ENCODE data around the gene GTF2A1. TPM values are rescaled to one million over a fixed set of nuclear protein-coding genes. Genes with fewer than 3 reads are reported as not detected.

GTF2A1 gene

DNA sequence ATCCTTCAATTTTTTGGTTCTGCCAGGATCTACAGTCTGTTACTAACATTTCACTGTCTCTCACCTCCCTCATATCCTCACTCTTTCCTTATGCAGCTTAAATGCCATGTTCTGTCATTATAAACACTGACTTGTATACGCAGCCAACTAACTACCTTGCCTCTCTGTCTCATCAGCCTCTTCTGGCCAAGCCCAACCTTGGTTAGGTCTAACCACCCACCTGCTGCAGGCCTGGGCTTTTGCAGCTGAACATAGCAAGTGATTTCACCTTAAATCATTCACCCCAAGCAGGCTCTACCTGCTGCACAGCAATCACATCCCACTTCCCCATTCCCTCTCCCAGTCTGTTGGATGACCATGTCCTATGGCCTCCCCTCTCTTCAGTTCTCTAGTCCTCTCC, 91.5 kb downstream of the GTF2A1 start:
- Histone ChIP-seq H2AFZ (ENCODE audit: low read length) (no peak overlapping the region), H3K23ac (ENCODE audit: low read depth, low read length, poor library complexity) (no peak overlapping the region), H3K27ac (replicated peaks; ENCODE audit: low read length) (no peak overlapping the region), H3K4me1 (ENCODE audit: control insufficient read depth in 2 of 2, insufficient read depth in 1 of 2, low read depth in 1 of 2, low read length in 2 of 2) (no peaks in the 10 kb centered on the region), H3K9me3 (replicated peaks in 1 of 2; ENCODE audit: control insufficient read depth in 2 of 2, insufficient read depth in 1 of 2, low read depth in 1 of 2, low read length in 2 of 2) (peaks cover 0 to 3% of the 10 kb centered on the region in 2 donors), H4K91ac (ENCODE audit: low read depth, low read length, poor library complexity) (no peak overlapping the region), H3K79me1 (ENCODE audit: low read depth, low read length) (no peaks in the 10 kb centered on the region), H4K8ac (ENCODE audit: low read depth, low read length) (no peak overlapping the region), H2AK5ac (ENCODE audit: low read depth, low read length) (no peak overlapping the region), H2BK5ac (ENCODE audit: low read length) (no peak overlapping the region), H3K36me3 (replicated peaks in 1 of 2; ENCODE audit: control insufficient read depth in 2 of 2, insufficient read depth in 2 of 2, low read length in 2 of 2) (no peaks in the 10 kb centered on the region), H3K9ac (ENCODE audit: low read depth, low read length, poor library complexity) (no peak overlapping the region), H2BK15ac (ENCODE audit: low read length) (no peak overlapping the region), H2BK120ac (ENCODE audit: low read depth, low read length) (no peak overlapping the region), H3K27me3 (ENCODE audit: control insufficient read depth in 3 of 3, insufficient read depth in 3 of 3, low read depth in 1 of 3, low read length in 3 of 3) (peaks cover 0 to 3% (median 0%) of the 10 kb centered on the region in 3 experiments), H3K4ac (ENCODE audit: low read length) (no peak overlapping the region), H3K4me2 (ENCODE audit: insufficient read depth, low read length, poor library complexity, severe bottlenecking) (no peak overlapping the region), H3K14ac (ENCODE audit: low read length) (no peak overlapping the region), H2BK12ac (ENCODE audit: low read length) (no peak overlapping the region), H3K18ac (ENCODE audit: low read length) (no peak overlapping the region), H3K4me3 (ENCODE audit: low read length in 2 of 2) (no peak overlapping the region)
- no peak for DNase-seq (ENCODE audit: low spot score)
- no CpG with 5 or more reads among the region's 1 CpG for WGBS, 2 donors (ENCODE audit: extremely low coverage in 2 of 2, insufficient read length in 2 of 2, insufficient replicate concordance in 1 of 2)

DNA sequence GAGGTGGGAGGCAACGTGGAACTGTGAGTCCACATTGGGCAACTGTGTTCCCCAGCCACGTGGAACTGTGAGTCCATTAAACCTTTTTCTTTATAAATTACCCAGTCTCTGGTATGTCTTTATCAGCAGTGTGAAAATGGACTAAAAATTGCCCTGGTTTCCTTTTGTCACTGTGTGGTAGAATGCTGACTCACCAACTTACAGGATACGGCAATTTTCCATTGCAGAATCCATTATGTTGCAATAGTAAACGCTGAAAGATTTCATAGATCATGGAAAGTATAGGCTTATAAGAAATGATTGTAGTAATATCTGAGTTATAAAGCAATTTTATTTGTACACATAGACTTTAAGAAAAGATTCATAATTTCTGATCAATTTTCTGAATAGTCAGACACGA, 93.0 kb downstream of the GTF2A1 start:
- Histone ChIP-seq H2AK5ac (ENCODE audit: low read depth, low read length) (no peak overlapping the region), H3K4me3 (ENCODE audit: low read length in 2 of 2) (no peak overlapping the region), H4K8ac (ENCODE audit: low read depth, low read length) (no peak overlapping the region), H3K36me3 (replicated peaks in 1 of 2; ENCODE audit: control insufficient read depth in 2 of 2, insufficient read depth in 2 of 2, low read length in 2 of 2) (no peaks in the 10 kb centered on the region), H2BK5ac (ENCODE audit: low read length) (no peak overlapping the region), H3K9me3 (replicated peaks in 1 of 2; ENCODE audit: control insufficient read depth in 2 of 2, insufficient read depth in 1 of 2, low read depth in 1 of 2, low read length in 2 of 2) (peaks cover 0 to 3% of the 10 kb centered on the region in 2 donors), H3K79me1 (ENCODE audit: low read depth, low read length) (no peaks in the 10 kb centered on the region), H3K27ac (replicated peaks; ENCODE audit: low read length) (no peak overlapping the region), H2BK120ac (ENCODE audit: low read depth, low read length) (no peak overlapping the region), H3K18ac (ENCODE audit: low read length) (no peak overlapping the region), H2AFZ (ENCODE audit: low read length) (no peak overlapping the region), H4K91ac (ENCODE audit: low read depth, low read length, poor library complexity) (no peak overlapping the region), H3K9ac (ENCODE audit: low read depth, low read length, poor library complexity) (no peak overlapping the region), H2BK12ac (ENCODE audit: low read length) (no peak overlapping the region), H3K23ac (ENCODE audit: low read depth, low read length, poor library complexity) (no peak overlapping the region), H2BK15ac (ENCODE audit: low read length) (no peak overlapping the region), H3K14ac (ENCODE audit: low read length) (no peak overlapping the region), H3K27me3 (ENCODE audit: control insufficient read depth in 3 of 3, insufficient read depth in 3 of 3, low read depth in 1 of 3, low read length in 3 of 3) (no peaks in the 10 kb centered on the region), H3K4ac (ENCODE audit: low read length) (no peak overlapping the region), H3K4me2 (ENCODE audit: insufficient read depth, low read length, poor library complexity, severe bottlenecking) (no peak overlapping the region), H3K4me1 (ENCODE audit: control insufficient read depth in 2 of 2, insufficient read depth in 1 of 2, low read depth in 1 of 2, low read length in 2 of 2) (no peaks in the 10 kb centered on the region)
- DNase-seq (ENCODE audit: low spot score): no peak
- WGBS, 2 donors (ENCODE audit: extremely low coverage in 2 of 2, insufficient read length in 2 of 2, insufficient replicate concordance in 1 of 2): no CpG with 5 or more reads among the region's 5 CpGs

DNA sequence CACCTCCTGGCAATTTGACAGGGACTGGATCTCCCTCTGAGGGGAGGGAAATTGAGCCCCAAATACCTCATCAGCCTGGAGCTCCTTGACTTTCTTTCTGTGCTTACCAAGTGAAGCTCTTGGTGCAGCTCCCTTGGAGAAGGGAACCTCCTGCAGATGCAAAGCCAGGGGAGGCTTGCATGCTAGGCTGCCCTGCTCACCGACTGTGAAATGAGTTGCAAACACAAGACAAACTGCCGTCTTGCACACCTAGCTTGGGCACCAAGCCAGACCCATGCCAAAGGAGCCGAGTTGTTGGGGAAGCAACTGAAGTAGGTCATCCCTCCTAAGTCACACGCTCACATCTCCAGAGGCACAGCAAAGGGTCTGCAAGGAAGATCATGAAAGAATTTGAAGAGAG, 95.2 kb downstream of the GTF2A1 start:
- Histone ChIP-seq H3K4me3 (ENCODE audit: low read length in 2 of 2) (no peak overlapping the region), H2BK120ac (ENCODE audit: low read depth, low read length) (no peak overlapping the region), H3K36me3 (replicated peaks in 1 of 2; ENCODE audit: control insufficient read depth in 2 of 2, insufficient read depth in 2 of 2, low read length in 2 of 2) (no peaks in the 10 kb centered on the region), H3K14ac (ENCODE audit: low read length) (no peak overlapping the region), H2BK12ac (ENCODE audit: low read length) (no peak overlapping the region), H3K23ac (ENCODE audit: low read depth, low read length, poor library complexity) (no peak overlapping the region), H2AFZ (ENCODE audit: low read length) (no peak overlapping the region), H3K9ac (ENCODE audit: low read depth, low read length, poor library complexity) (no peak overlapping the region), H3K18ac (ENCODE audit: low read length) (no peak overlapping the region), H3K27ac (replicated peaks; ENCODE audit: low read length) (no peak overlapping the region), H3K4ac (ENCODE audit: low read length) (no peak overlapping the region), H4K91ac (ENCODE audit: low read depth, low read length, poor library complexity) (no peak overlapping the region), H2BK5ac (ENCODE audit: low read length) (no peak overlapping the region), H3K9me3 (replicated peaks in 1 of 2; ENCODE audit: control insufficient read depth in 2 of 2, insufficient read depth in 1 of 2, low read depth in 1 of 2, low read length in 2 of 2) (peaks cover 0 to 3% of the 10 kb centered on the region in 2 donors), H4K8ac (ENCODE audit: low read depth, low read length) (no peak overlapping the region), H2BK15ac (ENCODE audit: low read length) (no peak overlapping the region), H2AK5ac (ENCODE audit: low read depth, low read length) (no peak overlapping the region), H3K4me1 (ENCODE audit: control insufficient read depth in 2 of 2, insufficient read depth in 1 of 2, low read depth in 1 of 2, low read length in 2 of 2) (no peaks in the 10 kb centered on the region), H3K27me3 (ENCODE audit: control insufficient read depth in 3 of 3, insufficient read depth in 3 of 3, low read depth in 1 of 3, low read length in 3 of 3) (no peaks in the 10 kb centered on the region), H3K79me1 (ENCODE audit: low read depth, low read length) (no peaks in the 10 kb centered on the region), H3K4me2 (ENCODE audit: insufficient read depth, low read length, poor library complexity, severe bottlenecking) (no peak overlapping the region)
- no CpG with 5 or more reads among the region's 4 CpGs for WGBS, 2 donors (ENCODE audit: extremely low coverage in 2 of 2, insufficient read length in 2 of 2, insufficient replicate concordance in 1 of 2)
- DNase-seq (ENCODE audit: low spot score): no peak

Small RNAs within 50 kb of the gene (small RNA-seq; reads per million reads assigned to genes)
- gene DYNLL1P1 (ENCODE audit: insufficient read depth) (not detected), gene SNORA79 (ENCODE audit: insufficient read depth) (67.8 reads per million, percentile 95 among the genes with 10 or more reads in this experiment)

Measured in neuronal stem cell (in vitro differentiated cells).